Activated CD8-positive, alpha-beta memory T cell treated with anti-CD3 and anti-CD28 coated beads, Interleukin-2, amount 50 U/mL, for 24 hours (primary cell): Measurements from ENCODE around the gene RFTN1.

Source experiments
- DNase-seq: peaks from one replicate; pipeline ENCODE4 v3.0.0-alpha.2; 2020; ENCODE audit errors: extremely low read depth

The RFTN1 gene

GRCh38 chr3:16513141-16514020, at the start of gene RFTN1:
Gene RFTN1 (minus strand): TSS chr3:16513699. CDS start chr3:16493869, 19,830 bp downstream.
- no peak for DNase-seq

GRCh38 chr3:16559653-16560365, 46.3 kb upstream of the RFTN1 start:
- no peak for DNase-seq

GRCh38 chr3:16554126-16554525, 40.6 kb upstream of the RFTN1 start:
- no peak for DNase-seq

GRCh38 chr3:16552757-16553156, 39.3 kb upstream of the RFTN1 start:
- no peak for DNase-seq

GRCh38 chr3:16551342-16551976, 38.0 kb upstream of the RFTN1 start:
- DNase-seq = no peak

GRCh38 chr3:16550676-16551341, 37.3 kb upstream of the RFTN1 start:
- DNase-seq = peak; percentile 32

GRCh38 chr3:16550305-16550675, 36.8 kb upstream of the RFTN1 start:
- no peak for DNase-seq

- DNase-seq = no peak
These were observed 35.2 kb upstream of the RFTN1 start for GRCh38 chr3:16548721-16549120.

- DNase-seq = no peak
These were observed 34.3 kb upstream of the RFTN1 start for GRCh38 chr3:16547561-16548357.

- no peak for DNase-seq
These were observed 32.9 kb upstream of the RFTN1 start for GRCh38 chr3:16546186-16547010.

- DNase-seq = no peak
These were observed 32.1 kb upstream of the RFTN1 start for GRCh38 chr3:16545413-16546185.

- DNase-seq = no peak
These were observed 29.9 kb upstream of the RFTN1 start for GRCh38 chr3:16543242-16543864.

GRCh38 chr3:16538507-16538906, 25.0 kb upstream of the RFTN1 start:
- DNase-seq = no peak

- no peak for DNase-seq
These were observed 23.5 kb upstream of the RFTN1 start for GRCh38 chr3:16536996-16537395.

- DNase-seq = no peak
These were observed 22.8 kb upstream of the RFTN1 start for GRCh38 chr3:16536344-16536663.

- DNase-seq = no peak
These were observed 21.3 kb upstream of the RFTN1 start for GRCh38 chr3:16534640-16535262.

GRCh38 chr3:16533928-16534574, 20.6 kb upstream of the RFTN1 start:
- no peak for DNase-seq

- no peak for DNase-seq
These were observed 15.8 kb upstream of the RFTN1 start for GRCh38 chr3:16529264-16529663.
